ENCODE measurements around the gene KCNG4.

The KCNG4 gene

GRCh38 chr16:84279881-84280280 is 40.1 kb upstream of the KCNG4 start:
- TF ChIP-seq CTCF (conservative IDR thresholded peaks at IDR 0.05) = no peak
- TF ChIP-seq ZFX (IDR thresholded peaks at IDR 0.05) = no peak
- no peak overlapping the region for H3K27ac ChIP-seq

- TF ChIP-seq CTCF (conservative IDR thresholded peaks at IDR 0.05) = no peak
Observed at GRCh38 chr16:84278968-84279367, 39.2 kb upstream of the KCNG4 start.

GRCh38 chr16:84278333-84278732 is 38.5 kb upstream of the KCNG4 start:
- H3K27ac ChIP-seq = no peak overlapping the region
- no peak for TF ChIP-seq CTCF (conservative IDR thresholded peaks at IDR 0.05)
- TF ChIP-seq ZFX (IDR thresholded peaks at IDR 0.05) = no peak

More at GRCh38 chr16:84278968-84279367, 39.2 kb upstream of the KCNG4 start:
- no peak overlapping the region for H3K27ac ChIP-seq

GRCh38 chr16:84277244-84277823 is 37.5 kb upstream of the KCNG4 start:
- no peak for TF ChIP-seq ZFX (IDR thresholded peaks at IDR 0.05)
- peak; percentile 88 for TF ChIP-seq CTCF (conservative IDR thresholded peaks at IDR 0.05)
- H3K27ac ChIP-seq = no peak overlapping the region

GRCh38 chr16:84275585-84276151 is 35.9 kb upstream of the KCNG4 start:
- no peak for TF ChIP-seq ZFX (IDR thresholded peaks at IDR 0.05)
- TF ChIP-seq CTCF (conservative IDR thresholded peaks at IDR 0.05) = no peak
- H3K27ac ChIP-seq = no peak overlapping the region

- no peak overlapping the region for H3K27ac ChIP-seq
- no peak for TF ChIP-seq CTCF (conservative IDR thresholded peaks at IDR 0.05)
- no peak for TF ChIP-seq ZFX (IDR thresholded peaks at IDR 0.05)
Observed at GRCh38 chr16:84274515-84274914, 34.7 kb upstream of the KCNG4 start.

GRCh38 chr16:84272740-84273320 is 33.0 kb upstream of the KCNG4 start:
- H3K27ac ChIP-seq = no peak overlapping the region
- no peak for TF ChIP-seq ZFX (IDR thresholded peaks at IDR 0.05)
- TF ChIP-seq CTCF (conservative IDR thresholded peaks at IDR 0.05) = no peak
